H1 (cell line): ENCODE results near the gene SEC16A. TPM values are rescaled to one million over a fixed set of nuclear protein-coding genes. Genes with fewer than 3 reads are reported as not detected.

Experiments used
- CHD7 ChIP-seq: fragments of 300-600 bp; sonication (generic); IDR thresholded peaks from 2 replicates; pipeline ENCODE4 v1.7.1; 2012; ENCODE audit warnings: low read length, moderate library complexity, mild to moderate bottlenecking, inconsistent platforms; ENCODE audit not compliant: insufficient replicate concordance
- RFX5 ChIP-seq: IDR thresholded peaks from 2 replicates; pipeline ENCODE4 v1.6.1; 2011; ENCODE audit warnings: low read depth, low read length, improper control_type of control experiment, borderline replicate concordance
- TAF7 ChIP-seq: optimal IDR thresholded peaks from 2 replicates; pipeline ENCODE3; 2011; ENCODE audit warnings: low read depth, mild to moderate bottlenecking, inconsistent platforms, low read length, moderate library complexity, borderline replicate concordance
- polyA plus RNA-seq, 7 experiments: library from polyadenylated mRNA; depleted of rRNA in 3 of 7; stranded (reverse) in 5 of 7; unstranded in 2 of 7; fragments of >200 nt in 5 of 7; fragments of 200-250 nt in 2 of 7; gene quantifications; 1 replicate in 5 of 7; 2 replicates in 1 of 7; 4 replicates in 1 of 7; pipeline versions ENCODE4 v1.2.1 to v1.2.3, GENCODE V29; 2011 to 2013; ENCODE audit warnings: missing spikeins in 2 of 7, mixed read lengths in 2 of 7
- total RNA-seq: library from RNA; stranded (reverse); fragmentation: NEBNext Ultra II Directional; extraction: Animal tissue kit (Norgen Biotek cat#: 25700); gene quantifications from 2 replicates; pipeline ENCODE4 v1.2.1, GENCODE V29; 2021

Gene SEC16A
- total and polyA plus RNA-seq, 2 of the 8 experiments (the other 6 are each of a cell fraction or from before 2014, with no cell fraction given) = 21.6 to 49.0 TPM

GRCh38 chr9:136430588-136431234, 52.1 kb downstream of the SEC16A start (continued):
- TF ChIP-seq CHD7 = no peak
- TF ChIP-seq TAF7 = no peak
- TF ChIP-seq RFX5 = no peak
